GM19023 (cell line): ENCODE data around the gene RAB8B.

Experiments used
- ATAC-seq: cut with Tn5 transposase; IDR thresholded peaks from one replicate; pipeline ENCODE4 v1.9.1; 2021; ENCODE audit warnings: mild to moderate bottlenecking, moderate library complexity; ENCODE audit not compliant: unreplicated experiment

Gene RAB8B

DNA sequence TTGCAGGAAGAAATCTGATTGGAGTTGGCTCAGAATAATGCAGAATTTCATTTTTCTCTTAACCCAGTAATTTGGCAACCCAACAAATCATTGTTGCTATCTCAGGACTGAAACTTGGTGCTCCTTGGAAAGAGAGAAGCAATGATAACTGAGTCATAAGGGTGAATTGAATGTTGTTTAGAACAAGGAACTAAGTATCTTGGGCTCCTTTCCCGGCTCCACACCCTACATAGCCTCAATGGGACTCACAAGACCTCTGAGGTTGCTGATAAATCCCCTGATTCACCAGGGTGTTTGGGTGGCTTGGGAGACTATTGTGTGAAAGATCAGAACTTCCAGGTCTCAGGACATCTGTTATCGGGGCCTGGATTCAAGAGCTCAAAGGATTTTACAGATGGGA is 7.8 kb upstream of the RAB8B start:
- no peak for ATAC-seq

DNA sequence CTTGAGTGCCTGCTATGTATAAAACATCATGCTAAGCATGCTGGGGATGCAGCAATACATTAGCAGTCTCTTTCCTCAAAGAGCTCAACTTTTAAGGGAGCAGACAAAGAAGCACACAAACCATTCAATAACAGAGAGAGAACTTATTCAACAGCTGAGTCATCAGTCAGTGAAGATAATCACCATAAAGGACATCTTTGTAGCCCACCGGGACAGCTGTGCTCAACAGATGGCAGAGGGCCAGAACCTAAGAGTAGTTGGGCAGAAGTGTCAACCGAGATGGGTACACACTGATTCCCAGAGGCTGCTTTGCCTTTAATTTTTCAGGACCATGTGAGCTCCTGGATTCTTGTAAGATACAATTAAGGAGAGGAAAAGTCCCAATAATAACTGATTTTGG is 4.2 kb upstream of the RAB8B start:
- no peak for ATAC-seq

DNA sequence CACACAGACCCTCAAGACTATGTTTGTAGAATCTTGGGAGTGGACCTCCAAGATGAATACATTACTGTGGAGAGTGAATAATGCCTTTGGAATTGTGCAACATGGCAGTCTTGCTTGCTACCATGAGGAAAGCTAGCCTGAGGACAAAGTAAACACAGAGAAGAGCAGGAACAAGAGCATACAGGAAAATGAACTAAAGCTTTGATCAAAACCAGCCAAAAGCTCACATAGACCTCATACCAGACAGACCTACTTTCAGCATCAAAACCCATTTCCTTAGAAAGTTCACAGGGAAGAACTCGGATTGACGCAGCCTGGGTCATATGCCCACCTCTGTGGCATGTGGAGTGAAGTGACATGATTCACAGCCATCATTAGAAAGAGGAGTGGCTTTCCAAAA is 3.3 kb upstream of the RAB8B start:
- no peak for ATAC-seq

DNA sequence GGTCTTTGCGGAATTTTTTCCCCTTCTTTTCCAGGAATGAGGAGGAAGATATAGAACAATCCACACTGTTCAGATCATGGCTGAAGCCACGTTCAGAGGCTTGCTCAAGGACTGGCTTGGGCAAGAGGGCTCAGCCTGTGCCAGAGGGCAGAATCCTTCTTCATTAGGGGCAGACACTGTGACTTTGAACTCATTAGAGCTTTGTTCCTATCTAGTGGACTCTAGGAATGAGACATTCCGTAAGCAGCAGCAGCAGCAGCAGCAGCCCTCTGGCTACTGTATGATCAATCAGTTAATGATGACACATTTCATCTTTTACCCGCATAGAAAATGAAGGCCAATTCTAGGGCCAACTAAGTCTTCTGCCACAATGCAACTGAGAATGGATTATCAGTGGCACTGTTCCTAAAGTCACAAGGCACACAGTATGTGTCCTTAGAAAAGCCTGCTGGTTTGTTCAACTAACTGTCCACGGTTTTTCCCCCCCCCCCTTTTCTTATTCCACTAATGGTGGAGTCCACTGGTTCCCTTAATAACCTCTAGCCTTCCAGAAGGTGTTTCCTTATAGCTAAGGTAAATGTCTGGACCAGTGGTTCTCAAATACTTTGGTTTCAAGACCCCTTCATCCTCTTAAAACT is 1.7 kb upstream of the RAB8B start:
- ATAC-seq = no peak

DNA sequence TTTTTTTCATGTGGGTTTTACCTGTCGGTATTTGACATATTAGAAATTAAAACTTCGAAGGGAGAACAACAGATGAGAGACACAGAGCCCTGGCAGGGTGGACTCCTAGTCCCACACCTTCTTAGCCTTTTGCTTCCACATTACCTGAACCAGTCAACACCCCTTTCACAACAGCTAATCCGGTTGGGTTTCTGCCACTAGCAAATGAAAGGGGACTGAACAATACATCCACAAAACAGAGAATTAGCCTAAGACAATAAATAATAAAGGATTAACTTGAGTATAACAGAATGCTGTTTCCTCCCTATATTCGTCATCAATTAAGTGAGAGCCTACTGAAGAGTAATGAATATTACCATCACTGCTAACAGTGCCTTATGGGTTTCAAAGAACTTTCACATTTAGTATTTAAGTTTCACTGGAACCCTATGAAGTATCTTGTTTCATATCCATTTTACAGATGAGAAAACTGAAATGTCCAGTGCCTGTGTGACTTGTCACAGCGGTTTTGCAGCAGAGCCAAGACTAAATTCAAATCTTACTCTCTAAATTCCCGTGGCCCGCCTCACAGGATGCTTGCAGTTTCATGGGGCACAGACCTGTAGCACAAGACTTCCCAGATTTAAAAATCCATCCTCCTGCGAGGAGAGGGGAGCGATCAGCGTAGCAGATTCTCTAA is 1.0 kb upstream of the RAB8B start:
- ATAC-seq = peak; percentile 2

DNA sequence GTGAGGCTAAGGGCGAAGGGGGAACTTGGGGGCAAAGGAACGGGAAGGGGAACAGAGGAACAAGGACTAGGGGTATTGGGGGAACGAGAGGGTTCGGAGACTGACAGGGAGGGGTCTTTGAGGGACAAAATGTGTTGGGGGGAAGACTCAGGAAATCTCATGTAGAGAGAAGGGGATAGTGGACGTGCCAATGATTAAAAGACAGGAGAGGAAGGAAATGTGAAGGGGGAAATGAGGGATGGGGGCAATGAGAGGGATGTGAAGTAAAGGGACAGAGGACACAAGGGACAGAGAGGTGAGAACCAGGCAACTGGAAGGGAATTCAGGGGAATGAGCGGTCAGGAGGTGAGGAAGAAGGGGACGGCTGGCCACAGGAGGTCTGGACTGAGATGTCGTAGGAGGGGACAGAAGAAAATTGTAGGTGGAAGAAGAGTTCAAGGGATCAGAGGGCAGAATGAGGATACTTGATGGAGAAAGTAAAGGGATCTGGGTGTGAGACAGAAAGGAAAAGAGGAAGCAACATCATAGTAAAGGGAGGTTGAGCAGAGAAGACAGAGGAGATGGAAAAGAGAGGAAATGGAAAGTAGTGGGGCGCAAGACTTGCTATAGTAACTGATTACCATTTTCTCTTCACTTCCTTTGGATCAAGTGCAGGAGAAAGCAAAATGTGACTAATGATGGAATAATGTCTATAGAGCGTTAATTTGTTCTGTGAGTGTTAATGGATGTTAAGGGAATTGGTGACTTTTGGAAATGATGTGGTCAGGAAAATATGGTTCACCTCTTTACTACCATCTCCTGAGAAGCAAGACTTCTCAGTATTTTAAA is 749 bp downstream of the RAB8B start:
- ATAC-seq = no peak

DNA sequence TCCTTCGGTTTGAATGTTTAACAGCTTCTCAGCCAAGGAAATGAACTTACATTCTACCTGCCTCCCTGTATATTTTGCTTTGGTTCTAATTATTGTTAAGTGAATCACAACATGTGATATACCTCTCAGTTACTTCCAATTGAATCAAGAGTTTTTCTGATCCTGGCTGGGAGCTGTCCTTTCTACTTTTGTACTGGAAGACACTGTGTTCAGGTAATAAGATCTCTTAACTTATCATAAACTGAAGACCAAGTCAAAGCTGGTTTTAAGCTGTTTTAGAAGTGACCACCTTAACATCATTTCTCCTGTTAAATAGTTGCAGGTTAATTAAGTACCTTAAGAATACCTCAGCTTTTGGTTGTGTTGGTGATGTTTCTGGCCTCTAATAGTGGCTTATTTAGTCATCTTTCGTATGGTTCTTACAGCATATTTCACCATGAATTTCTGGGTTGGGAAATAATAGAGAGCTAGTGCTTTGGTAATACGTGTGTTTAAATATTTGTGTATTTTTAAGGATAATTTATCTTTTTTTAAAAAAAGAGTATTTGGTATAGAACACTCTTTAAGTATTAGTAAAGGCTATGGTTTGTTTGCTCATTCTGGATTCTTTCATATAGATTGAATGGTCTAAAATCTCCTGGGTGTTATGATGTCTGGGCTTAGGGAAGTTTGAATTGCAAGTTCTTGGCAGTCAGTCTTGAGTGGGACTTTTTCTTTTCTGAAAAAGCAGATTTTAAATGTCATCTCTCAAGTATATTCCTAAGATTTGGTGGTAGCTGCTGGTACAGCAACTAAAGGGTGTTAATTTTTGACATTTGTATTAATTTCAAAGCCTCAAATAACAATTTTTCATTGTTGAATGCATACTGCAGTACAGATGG is 1.6 kb downstream of the RAB8B start:
- no peak for ATAC-seq

DNA sequence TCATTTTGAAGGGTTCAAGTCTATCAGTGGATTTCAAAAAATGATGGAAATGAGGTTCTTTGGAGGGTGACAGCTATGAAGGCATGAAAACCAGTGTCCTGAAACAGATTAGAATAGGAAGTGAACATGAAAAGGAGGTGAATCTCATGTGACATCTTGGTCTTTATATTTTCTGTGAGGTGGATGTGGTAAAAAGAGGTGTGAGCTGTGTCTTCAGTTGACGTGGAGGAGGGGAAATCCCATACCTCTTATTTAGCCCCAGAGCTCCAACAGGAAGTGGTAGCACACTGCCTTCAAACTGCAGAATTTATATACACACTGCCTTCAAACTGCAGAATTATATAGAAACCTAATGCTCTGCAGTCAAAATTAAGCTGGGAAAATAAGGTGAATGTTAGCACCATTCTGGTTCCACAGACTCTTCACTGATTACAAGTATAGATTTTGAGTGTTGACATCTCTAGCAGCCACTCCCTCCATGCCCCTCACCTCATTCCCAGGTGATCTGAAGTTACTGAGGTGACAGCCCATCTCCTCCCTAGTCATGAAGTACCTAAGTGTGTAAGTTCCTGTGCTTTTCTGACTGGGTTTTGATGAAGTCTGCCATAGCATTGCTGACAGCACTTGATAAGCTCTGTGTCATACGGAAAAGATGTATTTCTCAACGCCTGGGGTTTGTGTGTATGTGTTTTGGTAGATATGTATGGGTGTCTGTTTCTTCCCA is 2.7 kb downstream of the RAB8B start:
- ATAC-seq = peak; percentile 30

DNA sequence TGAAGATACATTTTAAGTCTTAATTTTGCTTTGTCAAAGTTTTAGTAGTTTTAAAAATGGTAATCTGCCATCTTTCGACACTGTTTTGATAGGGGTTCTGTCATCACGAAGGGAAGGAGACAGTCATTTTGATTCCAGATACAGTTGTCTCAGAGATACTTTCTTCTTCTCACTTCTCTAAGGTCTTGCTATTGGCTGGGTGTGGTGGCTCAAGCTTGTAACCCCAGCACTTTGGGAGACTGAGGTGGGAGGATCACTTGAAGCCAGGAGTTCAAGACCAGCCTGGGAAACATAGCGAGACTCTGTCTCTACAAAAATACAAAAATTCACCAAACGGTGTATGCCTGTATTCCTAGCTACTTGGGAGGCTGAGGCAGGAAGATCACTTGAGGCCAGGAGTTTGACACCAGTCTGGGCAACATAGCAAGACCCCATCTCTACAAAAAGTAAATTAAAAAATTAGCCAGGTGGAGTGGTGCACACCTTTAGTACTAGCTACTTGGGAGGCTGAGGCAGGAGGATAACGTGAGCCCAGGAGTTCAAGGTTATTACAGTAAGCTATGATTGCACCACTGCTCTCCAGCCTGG is 3.3 kb downstream of the RAB8B start:
- ATAC-seq = no peak

DNA sequence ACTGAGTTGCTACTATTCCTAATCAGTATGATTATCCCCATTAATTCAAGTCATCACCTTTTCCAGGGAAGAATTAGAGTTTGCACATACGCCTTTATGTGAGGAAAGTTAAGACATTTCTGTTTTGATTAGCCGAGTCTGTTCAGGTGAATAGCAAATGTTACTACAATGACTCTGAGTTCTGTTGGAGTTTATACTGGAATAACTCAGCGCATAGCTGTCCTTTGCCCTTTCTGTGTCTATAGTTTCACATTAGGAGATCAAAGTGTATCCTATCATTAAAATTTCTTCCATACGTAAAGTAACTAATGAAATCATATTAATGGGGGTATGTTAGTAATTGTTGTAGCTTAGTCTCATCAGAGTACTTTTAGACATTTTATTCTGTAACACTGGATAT is 4.9 kb downstream of the RAB8B start:
- ATAC-seq = no peak

DNA sequence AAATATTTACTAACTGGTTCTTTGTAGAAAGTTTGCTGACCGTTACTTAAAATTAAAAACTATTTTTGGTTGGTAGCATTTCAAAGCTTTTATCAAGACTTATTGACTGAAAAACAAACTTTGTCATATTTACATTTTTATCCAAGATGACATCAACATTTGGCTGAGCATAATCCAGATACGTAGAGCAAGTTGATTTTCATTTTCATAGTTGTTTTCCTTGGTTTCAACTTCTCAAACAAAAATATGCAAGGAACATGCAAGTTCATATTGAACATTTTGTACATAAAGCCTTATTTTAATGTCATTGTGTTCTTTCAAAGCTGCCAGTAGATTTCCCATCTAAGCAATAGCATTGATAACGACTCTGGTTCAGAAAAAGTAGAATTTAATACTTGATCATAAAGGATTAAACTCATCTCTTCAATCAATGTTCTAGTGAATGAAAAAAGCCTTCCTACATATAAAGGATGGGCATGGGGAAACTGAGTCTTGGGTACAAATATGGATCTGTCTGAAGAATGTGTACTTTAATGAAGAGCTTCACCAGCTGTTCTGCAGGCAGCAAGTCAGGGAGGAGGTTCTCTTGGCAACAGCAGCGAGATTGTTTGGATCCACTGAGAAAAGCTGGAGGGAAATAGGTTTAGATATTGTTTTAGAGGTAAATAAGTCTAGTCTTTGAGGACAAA is 5.6 kb downstream of the RAB8B start:
- no peak for ATAC-seq

DNA sequence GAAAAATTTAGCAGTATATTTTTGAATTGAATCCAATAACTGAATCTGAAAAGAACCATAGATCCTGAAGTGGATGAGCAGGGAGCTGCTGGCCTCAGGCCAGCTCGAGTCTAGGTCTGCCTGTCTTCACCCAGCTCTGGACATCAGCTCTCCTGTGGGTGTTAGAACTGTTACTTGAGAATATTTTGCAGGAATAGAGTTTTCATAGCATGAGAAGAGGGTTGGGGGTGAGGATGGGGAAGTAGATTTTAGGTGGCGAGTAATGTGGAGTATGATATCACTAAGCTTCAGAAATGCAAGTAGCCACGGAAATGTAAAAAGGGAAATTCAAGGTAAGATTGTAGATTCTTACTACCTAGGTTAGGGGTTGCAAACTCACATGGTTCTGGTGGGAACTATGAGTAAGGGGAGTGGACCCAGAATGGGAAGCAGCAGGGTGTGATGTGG is 6.2 kb downstream of the RAB8B start:
- no peak for ATAC-seq

DNA sequence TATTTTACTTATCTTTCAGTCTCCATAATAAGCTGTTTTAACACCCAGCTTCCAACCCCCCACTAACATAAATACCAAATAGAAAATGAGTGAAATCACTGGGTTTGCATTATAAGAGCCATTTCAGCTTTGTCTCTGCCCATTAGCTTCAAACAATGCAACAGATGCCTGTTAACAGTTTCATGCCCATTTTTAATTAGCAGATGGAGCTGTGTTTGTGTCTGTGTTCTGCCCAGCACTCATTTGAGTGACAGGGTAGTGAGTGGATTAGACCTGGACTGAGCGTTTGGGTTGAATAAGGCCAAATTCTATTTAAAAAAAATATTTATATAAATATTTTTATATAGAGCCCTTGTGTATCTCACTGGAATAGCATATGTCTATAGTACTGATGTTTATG is 7.4 kb downstream of the RAB8B start:
- no peak for ATAC-seq

DNA sequence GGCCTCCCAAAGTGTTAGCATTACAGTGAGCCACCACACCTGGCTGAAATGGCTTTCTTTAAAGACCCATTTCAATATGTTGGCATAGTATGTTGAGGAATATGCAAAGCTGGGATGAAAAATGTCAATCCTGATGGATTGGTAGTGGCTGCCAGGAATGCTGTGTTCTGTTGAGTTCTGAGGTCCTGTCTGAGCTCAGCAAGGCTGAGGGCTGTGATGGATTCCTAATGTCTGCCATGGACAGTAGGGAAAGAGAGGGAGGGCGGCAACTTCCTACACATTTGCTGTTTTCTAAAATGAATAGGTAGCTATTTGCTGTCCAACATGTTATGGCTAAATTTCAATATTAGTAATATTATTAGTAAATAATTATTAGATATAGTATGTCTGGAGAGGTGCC is 8.2 kb downstream of the RAB8B start:
- no peak for ATAC-seq

DNA sequence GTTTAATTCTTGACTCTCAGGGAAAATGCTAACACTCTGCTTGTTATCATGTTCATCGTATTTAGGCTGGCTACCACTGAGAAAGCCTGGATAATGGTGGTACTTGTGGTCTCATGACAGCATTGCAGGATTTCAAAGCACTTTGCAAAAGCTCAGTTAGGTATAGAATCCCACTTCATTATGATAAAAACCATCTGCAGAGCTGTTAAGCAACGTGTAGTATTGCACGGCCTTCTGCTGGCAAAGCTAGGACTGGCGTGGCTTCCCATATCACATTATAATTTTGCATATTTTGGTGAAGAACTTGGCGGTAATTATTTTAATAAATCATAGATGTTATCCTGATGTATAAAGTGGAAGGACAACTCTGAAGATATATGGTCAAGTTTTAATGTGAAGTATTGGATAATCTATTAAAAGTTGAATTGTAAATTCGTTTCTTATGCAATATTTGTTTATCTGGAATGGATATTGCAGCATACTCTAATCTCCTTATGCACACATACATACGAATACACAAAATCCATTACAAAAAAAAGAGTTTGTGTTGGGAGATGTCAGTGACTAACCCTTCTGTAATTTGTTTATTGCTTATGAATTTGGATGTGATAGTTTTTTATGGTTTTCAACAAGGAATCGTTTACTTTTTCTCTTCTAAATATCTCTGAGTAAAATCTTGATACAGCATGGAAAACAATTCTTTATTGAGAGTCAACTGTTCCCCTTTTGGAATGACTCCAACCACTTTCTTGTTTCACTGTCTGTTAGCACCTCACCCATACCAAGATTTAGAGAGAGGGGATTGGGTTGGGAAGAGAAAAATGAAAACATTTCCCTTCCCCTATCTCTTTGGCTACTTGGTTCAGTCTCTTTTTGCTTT is 9.2 kb downstream of the RAB8B start:
- no peak for ATAC-seq

DNA sequence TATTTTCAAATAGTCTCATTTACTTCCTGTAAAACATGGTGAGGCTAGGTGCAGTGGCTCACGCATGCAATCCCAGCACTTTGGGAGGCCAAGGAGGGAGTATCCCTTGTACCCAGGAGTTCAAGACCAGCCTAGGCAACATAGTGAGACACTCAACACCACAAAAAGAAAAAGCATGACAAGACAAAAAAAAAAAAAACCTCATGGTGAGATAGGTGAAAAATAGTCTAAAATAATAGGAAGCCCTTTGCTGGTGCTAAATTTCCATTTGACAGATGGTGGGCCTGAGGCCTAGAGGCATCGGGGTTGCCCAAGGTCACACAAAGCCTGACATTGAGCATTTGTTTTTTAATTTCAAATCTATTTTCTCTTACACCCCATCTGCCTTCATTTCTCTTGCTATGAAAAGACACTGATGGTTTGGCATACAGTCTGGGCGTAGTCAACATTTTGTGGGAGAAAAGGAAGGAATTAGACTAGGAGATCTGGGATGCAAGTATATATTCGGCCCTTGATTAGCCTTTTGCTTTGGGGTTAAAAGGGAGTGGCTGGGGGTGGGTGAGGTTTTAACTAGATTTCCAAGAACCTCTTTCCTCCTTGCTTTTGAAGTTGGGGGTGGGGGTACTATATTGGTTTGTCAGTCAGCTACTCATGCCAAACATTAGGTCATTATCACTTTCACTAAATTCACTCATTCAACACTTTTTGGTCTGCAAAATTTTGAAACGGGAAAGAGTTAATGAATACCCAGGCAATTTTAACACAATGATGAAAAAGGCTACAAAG is 11.3 kb downstream of the RAB8B start:
- no peak for ATAC-seq

DNA sequence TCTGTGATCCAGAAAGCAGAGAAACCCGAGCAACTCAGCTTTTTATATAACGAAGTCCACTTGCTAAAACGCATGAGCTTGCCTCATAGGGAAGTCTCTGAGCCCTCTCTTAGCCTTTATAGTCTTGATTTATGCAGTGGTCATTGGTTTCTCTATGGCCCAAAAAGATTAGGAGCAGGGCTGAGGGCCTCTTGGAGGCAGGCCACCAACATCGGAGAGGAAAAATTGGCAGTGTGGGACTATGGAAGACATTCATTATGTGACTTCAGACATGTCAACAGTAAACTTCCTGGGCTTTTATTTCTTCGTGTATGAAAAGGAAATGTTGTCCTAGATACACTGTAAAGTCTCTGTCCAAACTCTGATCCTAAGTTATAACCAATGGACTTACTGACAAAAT is 13.5 kb downstream of the RAB8B start:
- ATAC-seq = no peak
